ENCODE measurements around the gene ACSL5. TPM values are rescaled to one million over a fixed set of nuclear protein-coding genes. Genes with fewer than 3 reads are reported as not detected.
"Not testable (repeated sequence)": the region's sequence is repeated elsewhere in the genome, so short reads cannot be mapped to it uniquely, and the experiment has no call there.

Gene ACSL5
- total RNA-seq, 1 donor from 2014 or later: 46.7 TPM

- Mint-ChIP-seq H3K4me1 (ENCODE audit: low read depth) (peaks cover 67% of the 10 kb centered on the region), H3K36me3 (ENCODE audit: low read depth) (peaks cover 23% of the 10 kb centered on the region), H3K27ac (peak overlapping the region; percentile 88)
- not testable (repeated sequence) for H3K4me3 Mint-ChIP-seq; H3K9me3 Mint-ChIP-seq; DNase-seq (ENCODE audit: low spot score); H3K27me3 Mint-ChIP-seq (ENCODE audit: insufficient read depth)
- intact Hi-C loops (cut with micrococcal nuclease): loop anchor here (5.0 to 10.0 kb wide), 2 partner anchors 1467 to 1961 kb away; partner anchors contain the start of genes DCLRE1A and NHLRC2
Observed at GRCh38 chr10:112388056-112388455, 14.1 kb downstream of the ACSL5 start.

GRCh38 chr10:112388548-112388947 lies 14.6 kb downstream of the ACSL5 start:
- H3K9me3 Mint-ChIP-seq: no peaks in the 10 kb centered on the region
- H3K36me3 Mint-ChIP-seq (ENCODE audit: low read depth): peaks cover 24% of the 10 kb centered on the region
- intact Hi-C loops (cut with micrococcal nuclease): loop anchor here (5.0 to 10.0 kb wide), 2 partner anchors 1466 to 1961 kb away; partner anchors contain the start of genes DCLRE1A and NHLRC2
- peaks cover 68% of the 10 kb centered on the region for H3K4me1 Mint-ChIP-seq (ENCODE audit: low read depth)
- DNase-seq (ENCODE audit: low spot score): no peak
- no peak overlapping the region for H3K4me3 Mint-ChIP-seq
- peak overlapping the region; percentile 88 for H3K27ac Mint-ChIP-seq
- no peaks in the 10 kb centered on the region for H3K27me3 Mint-ChIP-seq (ENCODE audit: insufficient read depth)

- intact Hi-C loops (cut with micrococcal nuclease): loop anchor here (1.0 to 10.0 kb wide), 6 partner anchors 13 to 1962 kb away; partner anchors contain the start of genes DCLRE1A, GPAM, NHLRC2 and ZDHHC6
- Mint-ChIP-seq H3K4me1 (ENCODE audit: low read depth) (peaks cover 67% of the 10 kb centered on the region), H3K9me3 (no peaks in the 10 kb centered on the region), H3K4me3 (peak overlapping the region; percentile 57), H3K27ac (peak overlapping the region; percentile 88), H3K27me3 (ENCODE audit: insufficient read depth) (no peaks in the 10 kb centered on the region), H3K36me3 (ENCODE audit: low read depth) (peaks cover 23% of the 10 kb centered on the region)
- DNase-seq (ENCODE audit: low spot score): peak; percentile 55
Observed at GRCh38 chr10:112389271-112389822, 15.4 kb downstream of the ACSL5 start.

- H3K27me3 Mint-ChIP-seq (ENCODE audit: insufficient read depth): no peaks in the 10 kb centered on the region
- peaks cover 20% of the 10 kb centered on the region for H3K36me3 Mint-ChIP-seq (ENCODE audit: low read depth)
- no peaks in the 10 kb centered on the region for H3K9me3 Mint-ChIP-seq
- H3K4me1 Mint-ChIP-seq (ENCODE audit: low read depth): peaks cover 61% of the 10 kb centered on the region
- intact Hi-C loops (cut with micrococcal nuclease): loop anchor here (5.0 kb wide), 1 partner anchor 1292 kb away; no protein-coding TSS in a partner anchor
- no peak for DNase-seq (ENCODE audit: low spot score)
- H3K27ac Mint-ChIP-seq: peak overlapping the region; percentile 64
- H3K4me3 Mint-ChIP-seq: peak overlapping the region; percentile 38
Observed at GRCh38 chr10:112390125-112390703, 16.3 kb downstream of the ACSL5 start.

GRCh38 chr10:112393341-112393740 lies 19.4 kb downstream of the ACSL5 start:
- intact Hi-C loops (cut with micrococcal nuclease): loop anchor here (5.0 kb wide), 1 partner anchor 1289 kb away; no protein-coding TSS in a partner anchor
- no peaks in the 10 kb centered on the region for H3K27me3 Mint-ChIP-seq (ENCODE audit: insufficient read depth)
- H3K9me3 Mint-ChIP-seq: no peaks in the 10 kb centered on the region
- no peak for DNase-seq (ENCODE audit: low spot score)
- peaks cover 40% of the 10 kb centered on the region for H3K4me1 Mint-ChIP-seq (ENCODE audit: low read depth)
- peaks cover 17% of the 10 kb centered on the region for H3K36me3 Mint-ChIP-seq (ENCODE audit: low read depth)
- no peak overlapping the region for H3K4me3 Mint-ChIP-seq
- no peak overlapping the region for H3K27ac Mint-ChIP-seq

- no peak for DNase-seq (ENCODE audit: low spot score)
- H3K9me3 Mint-ChIP-seq: no peaks in the 10 kb centered on the region
- no peaks in the 10 kb centered on the region for H3K27me3 Mint-ChIP-seq (ENCODE audit: insufficient read depth)
- no peak overlapping the region for H3K27ac Mint-ChIP-seq
- H3K4me1 Mint-ChIP-seq (ENCODE audit: low read depth): peaks cover 35% of the 10 kb centered on the region
- H3K36me3 Mint-ChIP-seq (ENCODE audit: low read depth): peaks cover 17% of the 10 kb centered on the region
- H3K4me3 Mint-ChIP-seq: peak overlapping the region; percentile 2
- intact Hi-C loops (cut with micrococcal nuclease): loop anchor here (5.0 kb wide), 1 partner anchor 1288 kb away; no protein-coding TSS in a partner anchor
Observed at GRCh38 chr10:112393827-112394226, 19.9 kb downstream of the ACSL5 start.

- Mint-ChIP-seq H3K4me1 (ENCODE audit: low read depth) (peaks cover 29% of the 10 kb centered on the region), H3K4me3 (peak overlapping the region; percentile 2), H3K9me3 (no peaks in the 10 kb centered on the region), H3K27ac (no peak overlapping the region), H3K27me3 (ENCODE audit: insufficient read depth) (no peaks in the 10 kb centered on the region), H3K36me3 (ENCODE audit: low read depth) (peaks cover 20% of the 10 kb centered on the region)
- intact Hi-C loops (cut with micrococcal nuclease): loop anchor here (5.0 kb wide), 1 partner anchor 1288 kb away; no protein-coding TSS in a partner anchor
- no peak for DNase-seq (ENCODE audit: low spot score)
Observed at GRCh38 chr10:112394475-112394875, 20.6 kb downstream of the ACSL5 start.

GRCh38 chr10:112395809-112396530 lies 22.1 kb downstream of the ACSL5 start:
- intact Hi-C loops (cut with micrococcal nuclease): no loop called here
- no peak overlapping the region for H3K27ac Mint-ChIP-seq
- H3K4me1 Mint-ChIP-seq (ENCODE audit: low read depth): peaks cover 15% of the 10 kb centered on the region
- H3K9me3 Mint-ChIP-seq: no peaks in the 10 kb centered on the region
- H3K4me3 Mint-ChIP-seq: no peak overlapping the region
- H3K36me3 Mint-ChIP-seq (ENCODE audit: low read depth): peaks cover 23% of the 10 kb centered on the region
- H3K27me3 Mint-ChIP-seq (ENCODE audit: insufficient read depth): no peaks in the 10 kb centered on the region
- no peak for DNase-seq (ENCODE audit: low spot score)

- DNase-seq (ENCODE audit: low spot score): no peak
Observed at GRCh38 chr10:112397592-112397991, 23.7 kb downstream of the ACSL5 start.

GRCh38 chr10:112402917-112403316 lies 29.0 kb downstream of the ACSL5 start:
- Mint-ChIP-seq H3K36me3 (ENCODE audit: low read depth) (peaks cover 58% of the 10 kb centered on the region), H3K9me3 (peaks cover 11% of the 10 kb centered on the region), H3K27me3 (ENCODE audit: insufficient read depth) (no peaks in the 10 kb centered on the region), H3K4me3 (no peak overlapping the region), H3K4me1 (ENCODE audit: low read depth) (peaks cover 10% of the 10 kb centered on the region), H3K27ac (no peak overlapping the region)
- no peak for DNase-seq (ENCODE audit: low spot score)
- intact Hi-C loops (cut with micrococcal nuclease): no loop called here

More at GRCh38 chr10:112397592-112397991, 23.7 kb downstream of the ACSL5 start:
- intact Hi-C loops (cut with micrococcal nuclease): no loop called here
- Mint-ChIP-seq H3K9me3 (no peaks in the 10 kb centered on the region), H3K4me1 (ENCODE audit: low read depth) (peaks cover 7% of the 10 kb centered on the region), H3K27ac (no peak overlapping the region), H3K27me3 (ENCODE audit: insufficient read depth) (no peaks in the 10 kb centered on the region), H3K36me3 (ENCODE audit: low read depth) (peaks cover 26% of the 10 kb centered on the region), H3K4me3 (no peak overlapping the region)

GRCh38 chr10:112404617-112405016 lies 30.7 kb downstream of the ACSL5 start:
- DNase-seq (ENCODE audit: low spot score): no peak
- peaks cover 10% of the 10 kb centered on the region for H3K4me1 Mint-ChIP-seq (ENCODE audit: low read depth)
- peaks cover 62% of the 10 kb centered on the region for H3K36me3 Mint-ChIP-seq (ENCODE audit: low read depth)
- H3K27ac Mint-ChIP-seq: no peak overlapping the region
- peaks cover 11% of the 10 kb centered on the region for H3K9me3 Mint-ChIP-seq
- intact Hi-C loops (cut with micrococcal nuclease): no loop called here
- H3K4me3 Mint-ChIP-seq: no peak overlapping the region
- no peaks in the 10 kb centered on the region for H3K27me3 Mint-ChIP-seq (ENCODE audit: insufficient read depth)

- Mint-ChIP-seq H3K9me3 (peaks cover 11% of the 10 kb centered on the region), H3K4me1 (ENCODE audit: low read depth) (peaks cover 10% of the 10 kb centered on the region), H3K36me3 (ENCODE audit: low read depth) (peaks cover 68% of the 10 kb centered on the region)
- H3K27me3 Mint-ChIP-seq (ENCODE audit: insufficient read depth); intact Hi-C loops (cut with micrococcal nuclease); H3K27ac Mint-ChIP-seq; DNase-seq (ENCODE audit: low spot score); H3K4me3 Mint-ChIP-seq: not testable (repeated sequence)
Observed at GRCh38 chr10:112406806-112407205, 32.9 kb downstream of the ACSL5 start.

- no peak overlapping the region for H3K4me3 Mint-ChIP-seq
- peaks cover 10% of the 10 kb centered on the region for H3K4me1 Mint-ChIP-seq (ENCODE audit: low read depth)
- intact Hi-C loops (cut with micrococcal nuclease): no loop called here
- H3K9me3 Mint-ChIP-seq: peaks cover 11% of the 10 kb centered on the region
- peak overlapping the region; percentile 61 for H3K27ac Mint-ChIP-seq
- no peaks in the 10 kb centered on the region for H3K27me3 Mint-ChIP-seq (ENCODE audit: insufficient read depth)
- H3K36me3 Mint-ChIP-seq (ENCODE audit: low read depth): peaks cover 66% of the 10 kb centered on the region
- no peak for DNase-seq (ENCODE audit: low spot score)
Observed at GRCh38 chr10:112407696-112408095, 33.8 kb downstream of the ACSL5 start.

All from activated T-helper 1 cell treated with anti-CD3 and anti-CD28 coated beads, Interleukin-12 subunit alpha, Interleukin-12 subunit beta, Interleukin-2, Interleukin-4 antibody, amounts not matched to agents 30 ng/mL and 10 ng/mL and 1 ng/mL, durations not matched to agents 14 hours and 24 hours and 36 hours (primary cell).